Heart left ventricle (tissue), 16 donors: ENCODE data around the gene FUT3. TPM values are rescaled to one million over a fixed set of nuclear protein-coding genes. Genes with fewer than 3 reads are reported as not detected.
"Not testable (repeated sequence)": the region's sequence is repeated elsewhere in the genome, so short reads cannot be mapped to it uniquely, and the experiment has no call there.

Source experiments
- ATAC-seq, 4 donors: fragments of 200-7000 bp; cut with Tn5 transposase; one replicate each; pipeline ENCODE4 v1.9.1; 2020 to 2022; ENCODE audit warnings: moderate library complexity in 4 of 4, mild to moderate bottlenecking in 3 of 4, moderate number of reproducible peaks in 1 of 4
- DNase-seq, 5 donors: peaks; one replicate each; pipeline ENCODE4 v3.0.0-alpha.2; 2020
- H3K27ac ChIP-seq, 12 donors: fragments of 200-600 bp; sonication (generic) in 4 of 12; one replicate each; pipeline versions ENCODE4 v1.5.0 to v1.8.0; 2016 to 2022; ENCODE audit warnings: mild to moderate bottlenecking in 2 of 12
- H3K27me3 ChIP-seq, 9 donors: fragments of 200-600 bp; sonication (generic) in 2 of 9; one replicate each; pipeline versions ENCODE4 v1.5.1 to v1.8.0; 2016 to 2022; ENCODE audit warnings: mild to moderate bottlenecking in 3 of 9
- H3K36me3 ChIP-seq, 9 donors: fragments of 200-600 bp; sonication (generic) in 2 of 9; one replicate each; pipeline versions ENCODE4 v1.5.0 to v1.8.0; 2018 to 2022; ENCODE audit warnings: mild to moderate bottlenecking in 2 of 9
- H3K4me1 ChIP-seq, 12 donors: fragments of 200-600 bp; sonication (generic) in 4 of 12; one replicate each; pipeline versions ENCODE4 v1.5.0 to v1.8.0; 2016 to 2022; ENCODE audit warnings: mild to moderate bottlenecking in 3 of 12
- H3K4me3 ChIP-seq, 12 donors: fragments of 200-600 bp; sonication (generic) in 4 of 12; one replicate each; pipeline versions ENCODE4 v1.5.0 to v1.8.0; 2017 to 2022; ENCODE audit warnings: mild to moderate bottlenecking in 9 of 12, moderate library complexity in 4 of 12
- H3K9me3 ChIP-seq, 12 donors: fragments of 200-600 bp; sonication (generic) in 4 of 12; one replicate each; pipeline versions ENCODE4 v1.5.0 to v1.8.0; 2016 to 2022; ENCODE audit warnings: mild to moderate bottlenecking in 1 of 12
- CTCF ChIP-seq, 12 donors: fragments of 200-600 bp; sonication (generic) in 4 of 12; IDR thresholded peaks; one replicate each; pipeline versions ENCODE4 v1.5.0 to v1.8.0; 2018 to 2022; ENCODE audit warnings: antibody characterized with exemption in 12 of 12, mild to moderate bottlenecking in 5 of 12
- POLR2A ChIP-seq, 2 donors: fragments of 450-650 bp; IDR thresholded peaks; one replicate each; pipeline ENCODE4 v1.6.1; 2017; ENCODE audit warnings: antibody characterized with exemption in 2 of 2, mild to moderate bottlenecking in 2 of 2, moderate library complexity in 2 of 2
- WGBS, 4 donors: extraction: QIAGEN DNeasy Blood & Tissue Kit in 2 of 4; methylation state at CpG; one replicate each; pipeline versions ENCODE4 v1.1.5 to v1.1.7; 2013 to 2018; 5-methylcytosine and 5-hydroxymethylcytosine counted together
- intact Hi-C, 10 donors: fragments of 100-400 bp; cut with DNase I; formaldehyde crosslinking; loops; one replicate each; pipeline versions ENCODE4 v1.11.1 to v1.14.2; 2022
- polyA plus RNA-seq, 2 donors: library from polyadenylated mRNA; stranded (reverse); fragments of 200-250 nt; gene quantifications; one replicate each; pipeline ENCODE4 v1.2.3, GENCODE V29; 2013
- total RNA-seq, 9 donors: library from RNA; depleted of rRNA in 2 of 9; stranded (reverse); fragments of >200 nt in 2 of 9; fragmentation: NEBNext Ultra II Directional in 3 of 9; extraction: Animal tissue kit (Norgen Biotek cat#: 25700) in 3 of 9; gene quantifications; one replicate each; pipeline versions ENCODE4 v1.1.0 to v1.2.4, GENCODE V29; 2016 to 2023
- donor health status: ischemic (EF 13 %, LVEDD 7.1; RV severe dilation, severe dysfunction).
- donor health status: healthy with polysubstance abuse.
- donor health status: DM: no; HTN: yes; CAD: no.
- donor health status: DM: no; HTN: no; CAD: no.
- donor health status: ischemic (EF 25% LVEDD 6.9; RV normal size, moderate dysfunction).
- donor health status: ischemic (EF 25% LVEDD 5.7; RV mildly dilated, moderate dysfunction).
- donor health status: healthy.
- donor health status: DM: yes; HTN: yes; CAD: no.
- donor health status: ischemic (EF 35%, LVEDD 5.7; RV mildly dilated, moderate dysfunction).
- donor health status: nonischemic (EF 11% LVEDD 7.7; RV severe dilation, severe dysfunction).
- donor health status: DM: yes; HTN: yes; CAD: no.
- donor health status: PGD.
- donor health status: ischemic (EF 29% LVEDD 5.4; RV normal size, mild dysfunction).
- donor health status: nonischemic (EF 23%, LVEDD 6.1; RV moderate dilation, normal function).

Gene FUT3
- total and polyA plus RNA-seq, 11 donors = 0.07 TPM; not detected in 10

GRCh38 chr19:5843295-5843927 is 7.8 kb downstream of the FUT3 start:
- Histone ChIP-seq H3K27ac (no peak overlapping the region), H3K4me3 (no peak overlapping the region), H3K4me1 (no peaks in the 10 kb centered on the region), H3K27me3 (no peaks in the 10 kb centered on the region), H3K36me3 (no peaks in the 10 kb centered on the region), H3K9me3 (no peaks in the 10 kb centered on the region)
- DNase-seq = no peak
- WGBS, 4 donors = 76 to 94% (median 89%) methylated on average over 5 to 21 of the region's 21 CpGs
- no peak for TF ChIP-seq POLR2A (IDR thresholded peaks at IDR 0.05)
- TF ChIP-seq CTCF (IDR thresholded peaks at IDR 0.05) = no peak
- intact Hi-C loops = no loop called here
- ATAC-seq = no peak

- ATAC-seq, H3K4me1 ChIP-seq, intact Hi-C loops, DNase-seq, H3K36me3 ChIP-seq, H3K4me3 ChIP-seq, H3K27me3 ChIP-seq, H3K9me3 ChIP-seq, H3K27ac ChIP-seq: not testable (repeated sequence)
- 74 to 84% (median 80%) methylated on average over 6 of the region's 6 CpGs for WGBS, 4 donors
Measured at GRCh38 chr19:5841735-5842111, 9.5 kb downstream of the FUT3 start.

GRCh38 chr19:5839065-5840017 is 11.9 kb downstream of the FUT3 start, which contains the start of gene FUT6:
Gene FUT6, minus strand, starts transcription at chr19:5839702. Its CDS starts 7,135 bp downstream, at chr19:5832567.
- no peak within 1 kb of the TSS for H3K4me3 ChIP-seq
- no peaks in the 10 kb centered on the region for H3K36me3 ChIP-seq
- no peak for ATAC-seq
- no peaks in the 10 kb centered on the region for H3K9me3 ChIP-seq
- TF ChIP-seq POLR2A (IDR thresholded peaks at IDR 0.05) (no peak), CTCF (IDR thresholded peaks at IDR 0.05) (no peak)
- intact Hi-C loops = loop anchor here in 1 of 10 donors (5.0 kb wide), 1 partner anchor 33 kb away; the partner anchor contains the start of gene FUT5
- H3K27me3 ChIP-seq = no peaks in the 10 kb centered on the region
- no peaks in the 10 kb centered on the region for H3K4me1 ChIP-seq
- DNase-seq = no peak
- WGBS, 4 donors = 77 to 86% (median 82%) methylated on average over 8 to 9 of the region's 9 CpGs
- no peak within 1 kb of the TSS for H3K27ac ChIP-seq

GRCh38 chr19:5838353-5839064 is 12.7 kb downstream of the FUT3 start:
- 69 to 80% (median 73%) methylated on average over 20 of the region's 20 CpGs for WGBS, 4 donors
- no peak for TF ChIP-seq POLR2A (IDR thresholded peaks at IDR 0.05)
- Histone ChIP-seq H3K36me3 (no peaks in the 10 kb centered on the region), H3K27ac (no peak overlapping the region), H3K27me3 (no peaks in the 10 kb centered on the region), H3K9me3 (no peaks in the 10 kb centered on the region), H3K4me1 (no peaks in the 10 kb centered on the region), H3K4me3 (no peak overlapping the region)
- DNase-seq = no peak
- no peak for ATAC-seq
- intact Hi-C loops = loop anchor here in 1 of 10 donors (5.0 kb wide), 1 partner anchor 34 kb away; the partner anchor contains the start of gene FUT5
